H9 (cell line): Measurements from ENCODE around the gene TFCP2. TPM values are rescaled to one million over a fixed set of nuclear protein-coding genes. Genes with fewer than 3 reads are reported as not detected.

Experiments used
- DNase-seq: peaks from one replicate; pipeline ENCODE4 v3.0.0-alpha.2; 2017
- H2AFZ ChIP-seq: one replicate; pipeline ENCODE4 v1.6.1; 2013; ENCODE audit warnings: mild to moderate bottlenecking, low read length, control low read depth, moderate library complexity
- H2AK5ac ChIP-seq: 2 replicates; pipeline ENCODE4 v1.6.1; 2013; ENCODE audit warnings: low read length, control low read depth, mixed read lengths; ENCODE audit not compliant: insufficient read length
- H2BK120ac ChIP-seq: one replicate; pipeline ENCODE4 v1.6.1; 2013; ENCODE audit warnings: low read depth, mild to moderate bottlenecking, low read length, control low read depth, inconsistent platforms; ENCODE audit not compliant: poor library complexity, severe bottlenecking
- H2BK12ac ChIP-seq: 2 replicates; pipeline ENCODE4 v1.6.1; 2013; ENCODE audit warnings: low read length, control low read depth, mixed read lengths, low read depth; ENCODE audit not compliant: insufficient read length
- H2BK15ac ChIP-seq: 2 replicates; pipeline ENCODE4 v1.6.1; 2013; ENCODE audit warnings: low read depth, low read length, control low read depth
- H2BK20ac ChIP-seq: one replicate; pipeline ENCODE4 v1.6.1; 2013; ENCODE audit warnings: low read depth, mild to moderate bottlenecking, low read length, control low read depth, inconsistent platforms; ENCODE audit not compliant: poor library complexity, severe bottlenecking
- H2BK5ac ChIP-seq: 2 replicates; pipeline ENCODE4 v1.6.1; 2013; ENCODE audit warnings: low read length, control low read depth, mixed read lengths; ENCODE audit not compliant: insufficient read length
- H3K14ac ChIP-seq: 2 replicates; pipeline ENCODE4 v1.6.1; 2013; ENCODE audit warnings: low read length, control low read depth; ENCODE audit not compliant: insufficient read depth
- H3K18ac ChIP-seq: 2 replicates; pipeline ENCODE4 v1.6.1; 2013; ENCODE audit warnings: low read depth, mild to moderate bottlenecking, mixed read lengths, low read length, control low read depth; ENCODE audit not compliant: insufficient read length
- H3K23ac ChIP-seq: 2 replicates; pipeline ENCODE4 v1.6.1; 2013; ENCODE audit warnings: low read length, control low read depth, mixed read lengths, low read depth; ENCODE audit not compliant: insufficient read length
- H3K23me2 ChIP-seq: 2 replicates; pipeline ENCODE4 v1.6.1; 2013; ENCODE audit warnings: low read depth, mild to moderate bottlenecking, mixed read lengths, low read length, control low read depth; ENCODE audit not compliant: insufficient read length, poor library complexity, severe bottlenecking
- H3K27ac ChIP-seq: 2 replicates; pipeline ENCODE4 v1.5.1; 2013; ENCODE audit warnings: low read length, control low read depth, mixed read lengths, low read depth; ENCODE audit not compliant: insufficient read length
- H3K27me3 ChIP-seq: 2 replicates; pipeline ENCODE4 v1.6.1; 2013; ENCODE audit warnings: low read length, control low read depth, inconsistent platforms; ENCODE audit not compliant: insufficient read depth
- H3K4ac ChIP-seq: 2 replicates; pipeline ENCODE4 v1.6.1; 2013; ENCODE audit warnings: low read depth, mild to moderate bottlenecking, control low read depth, inconsistent platforms, low read length, moderate library complexity
- H3K4me1 ChIP-seq: 2 replicates; pipeline ENCODE4 v1.6.1; 2013; ENCODE audit warnings: low read length, control low read depth, inconsistent platforms; ENCODE audit not compliant: insufficient read depth
- H3K4me2 ChIP-seq: 2 replicates; pipeline ENCODE4 v1.6.1; 2013; ENCODE audit warnings: low read length, control low read depth, mixed read lengths; ENCODE audit not compliant: insufficient read length, insufficient read depth
- H3K56ac ChIP-seq: 2 replicates; pipeline ENCODE4 v1.6.1; 2013; ENCODE audit warnings: low read depth, mild to moderate bottlenecking, mixed read lengths, low read length, control low read depth; ENCODE audit not compliant: insufficient read length
- H3K79me1 ChIP-seq: 2 replicates; pipeline ENCODE4 v1.6.1; 2013; ENCODE audit warnings: low read depth, mild to moderate bottlenecking, moderate library complexity, low read length, control low read depth, inconsistent platforms; ENCODE audit not compliant: insufficient read depth, poor library complexity, severe bottlenecking
- H3K79me2 ChIP-seq: 2 replicates; pipeline ENCODE4 v1.6.1; 2013; ENCODE audit warnings: low read length, control low read depth, inconsistent platforms; ENCODE audit not compliant: insufficient read depth
- H3K9ac ChIP-seq: 2 replicates; pipeline ENCODE4 v1.6.1; 2013; ENCODE audit warnings: low read length, control low read depth, mixed read lengths; ENCODE audit not compliant: insufficient read length; ENCODE audit errors: extremely low read depth
- H3K9me3 ChIP-seq: one replicate; pipeline ENCODE4 v1.6.1; 2013; ENCODE audit warnings: low read depth, low read length, inconsistent platforms; ENCODE audit not compliant: control insufficient read depth
- H3T11ph ChIP-seq: one replicate; pipeline ENCODE4 v1.6.1; 2013; ENCODE audit warnings: mild to moderate bottlenecking, low read length, control low read depth, inconsistent platforms
- H4K20me1 ChIP-seq: one replicate; pipeline ENCODE4 v1.6.1; 2013; ENCODE audit not compliant: control insufficient read depth, insufficient read length, insufficient read depth
- H4K5ac ChIP-seq: 2 replicates; pipeline ENCODE4 v1.6.1; 2013; ENCODE audit warnings: low read depth, mild to moderate bottlenecking, mixed read lengths, low read length, control low read depth; ENCODE audit not compliant: insufficient read length
- H4K8ac ChIP-seq: replicated peaks from 2 replicates; pipeline ENCODE4 v1.6.1; 2013; ENCODE audit warnings: low read length, control low read depth, mixed read lengths, low read depth; ENCODE audit not compliant: insufficient read length
- H4K91ac ChIP-seq: 2 replicates; pipeline ENCODE4 v1.6.1; 2013; ENCODE audit warnings: low read depth, mild to moderate bottlenecking, moderate library complexity, mixed read lengths, low read length, control low read depth; ENCODE audit not compliant: insufficient read length
- H3K27ac Mint-ChIP-seq, 3 experiments: 2 replicates in 2 of 3; 3 replicates in 1 of 3; pipeline ENCODE4 v1.8.0; 2020 to 2021; ENCODE audit warnings: mixed read lengths in 3 of 3, mild to moderate bottlenecking in 1 of 3, moderate library complexity in 1 of 3
- H3K27me3 Mint-ChIP-seq: 2 replicates; pipeline ENCODE4 v1.8.0; 2021; ENCODE audit warnings: low read depth, mild to moderate bottlenecking, moderate library complexity, mixed read lengths
- H3K36me3 Mint-ChIP-seq, 3 experiments: 2 replicates in 2 of 3; 3 replicates in 1 of 3; pipeline ENCODE4 v1.8.0; 2020 to 2021; ENCODE audit warnings: low read depth in 3 of 3, mixed read lengths in 3 of 3; ENCODE audit not compliant: insufficient read depth in 1 of 3
- H3K4me1 Mint-ChIP-seq, 2 experiments: 2 replicates each; pipeline ENCODE4 v1.8.0; 2020; ENCODE audit warnings: mixed read lengths in 2 of 2
- H3K4me3 Mint-ChIP-seq, 2 experiments: 2 replicates in 1 of 2; 3 replicates in 1 of 2; pipeline ENCODE4 v1.8.0; 2020 to 2021; ENCODE audit warnings: mild to moderate bottlenecking in 2 of 2, mixed read lengths in 2 of 2, moderate library complexity in 1 of 2
- H3K9me3 Mint-ChIP-seq, 2 experiments: 2 replicates in 1 of 2; 3 replicates in 1 of 2; pipeline ENCODE4 v1.8.0; 2020; ENCODE audit warnings: mild to moderate bottlenecking in 2 of 2, mixed read lengths in 2 of 2, moderate library complexity in 1 of 2
- CTCF ChIP-seq: fragments of 200-600 bp; sonication (generic); conservative IDR thresholded peaks from 3 replicates; pipeline ENCODE4 v1.8.0; 2021; ENCODE audit warnings: antibody characterized with exemption, mild to moderate bottlenecking
- WGBS: extraction: QIAGEN DNeasy Blood & Tissue Kit; methylation state at CpG from one replicate; pipeline ENCODE4 v1.1.7; 2013; ENCODE audit warnings: missing lambda C conversion rate, low lambda C conversion rate, mixed read lengths; ENCODE audit not compliant: insufficient read length; ENCODE audit errors: extremely low coverage; 5-methylcytosine and 5-hydroxymethylcytosine counted together
- total RNA-seq: library from RNA; stranded (reverse); gene quantifications from 2 replicates; pipeline ENCODE4 v1.2.1, GENCODE V29; 2021

The TFCP2 gene
- total RNA-seq, 1 experiment from 2014 or later: 27.1 TPM

- no peak overlapping the region for H3K27ac Mint-ChIP-seq
Observed at GRCh38 chr12:51108136-51108535, 64.8 kb downstream of the TFCP2 start.

More at GRCh38 chr12:51108136-51108535, 64.8 kb downstream of the TFCP2 start:
- H2BK20ac ChIP-seq: no peak overlapping the region
- no peak overlapping the region for H4K5ac ChIP-seq
- no peak overlapping the region for H2BK15ac ChIP-seq
- no peak for DNase-seq
- no peak overlapping the region for H3K18ac ChIP-seq
- H3K14ac ChIP-seq: no peak overlapping the region
- no peaks in the 10 kb centered on the region for H3K27me3 ChIP-seq
- no peaks in the 10 kb centered on the region for H3K4me1 ChIP-seq
- H4K20me1 ChIP-seq: no peaks in the 10 kb centered on the region
- Mint-ChIP-seq H3K9me3 (no peaks in the 10 kb centered on the region), H3K4me1 (no peaks in the 10 kb centered on the region), H3K4me3 (no peak overlapping the region), H3K36me3 (peaks cover 22 to 76% (median 39%) of the 10 kb centered on the region in 3 experiments; a peak in 6 of 7 replicates), H3K27me3 (no peaks in the 10 kb centered on the region)
- H3K79me2 ChIP-seq: no peaks in the 10 kb centered on the region
- H3K9ac ChIP-seq: no peak overlapping the region
- no peak overlapping the region for H3K27ac ChIP-seq
- no peaks in the 10 kb centered on the region for H3K23me2 ChIP-seq
- no peak overlapping the region for H3K4me2 ChIP-seq
- H3K4ac ChIP-seq: no peak overlapping the region
- no peak for TF ChIP-seq CTCF
- H2BK5ac ChIP-seq: no peak overlapping the region
- H2BK12ac ChIP-seq: no peak overlapping the region
- H3K56ac ChIP-seq: no peak overlapping the region
- no peaks in the 10 kb centered on the region for H3K9me3 ChIP-seq
- WGBS: no CpG with 5 or more reads among the region's 4 CpGs
- no peak overlapping the region for H2AK5ac ChIP-seq
- H2AFZ ChIP-seq: no peak overlapping the region
- H3K23ac ChIP-seq: no peak overlapping the region
- H4K91ac ChIP-seq: no peak overlapping the region
- no peak overlapping the region for H2BK120ac ChIP-seq
- no peak overlapping the region for H3T11ph ChIP-seq
- H3K79me1 ChIP-seq: no peaks in the 10 kb centered on the region
- H4K8ac ChIP-seq: no peak overlapping the region
